ENCODE results near the gene NREP. TPM values are rescaled to one million over a fixed set of nuclear protein-coding genes. Genes with fewer than 3 reads are reported as not detected.
A peak's percentile ranks its signal among the peaks of the same experiment; 100 is the strongest.

NREP gene, protein sequence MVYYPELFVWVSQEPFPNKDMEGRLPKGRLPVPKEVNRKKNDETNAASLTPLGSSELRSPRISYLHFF
- total RNA-seq (10 to 100 TPM in 1 of 4 donors, 1 to 10 TPM in 3; 5.5 to 15.1 (median 7.4) TPM), polyA plus RNA-seq (1 to 10 TPM; 4.7 to 4.8 (median 4.7) TPM)
- long read RNA-seq, donor 1, partial matches to known transcripts = 0 of 1 reads
- long read RNA-seq, donor 1, other reads (novel, unspliced or antisense) = 0 of 1 reads
- long read RNA-seq, donor 2, partial matches to known transcripts = 0 of 2 reads
- long read RNA-seq, donor 2, other reads (novel, unspliced or antisense) = 0 of 2 reads

DNA sequence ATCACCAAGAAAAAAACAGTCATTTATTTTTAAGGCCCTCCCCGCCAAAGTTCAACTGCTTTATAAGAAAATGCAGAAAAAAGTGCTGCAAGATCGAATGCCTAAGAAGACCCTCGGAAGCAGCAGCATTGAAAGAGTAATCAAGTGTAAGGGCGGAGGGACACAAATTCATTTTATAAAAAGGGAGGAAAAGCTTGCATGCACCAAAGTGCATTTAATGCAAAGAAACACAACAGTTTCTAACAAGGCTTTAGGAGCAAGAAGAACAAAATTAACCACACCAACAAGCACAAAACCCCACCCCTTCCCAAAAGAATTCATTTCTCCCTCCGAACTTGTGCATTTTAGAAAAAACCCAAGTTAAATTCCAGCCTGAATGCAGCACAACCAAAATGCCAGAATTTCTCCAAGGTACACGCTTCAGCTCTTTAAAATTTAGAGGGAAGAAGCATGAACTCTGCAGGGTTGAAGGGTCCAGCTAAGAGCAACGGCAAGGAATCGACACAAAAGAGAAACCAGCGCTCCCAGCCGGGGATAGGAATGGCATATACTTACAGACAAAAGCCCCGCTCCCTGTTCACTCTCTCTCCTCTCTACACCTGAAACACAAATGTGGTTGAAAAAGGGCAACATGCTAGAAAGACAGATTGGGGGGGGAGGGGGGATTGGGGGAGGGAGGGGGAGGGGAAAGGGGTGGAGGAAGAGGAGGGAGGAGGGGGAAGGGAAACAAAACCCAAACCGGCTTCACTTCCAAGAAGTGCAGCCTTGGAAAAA is at the start of gene NREP:
NREP (minus strand) TSS at position 614 of the 774 bp plus-strand sequence. CDS start 1,422 bp downstream, outside the sequence.
- Histone ChIP-seq H3K4me1 (peaks cover 41% of the 10 kb centered on the region), H3K27ac (peak within 1 kb of the TSS; percentile 90), H3K9me3 (no peaks in the 10 kb centered on the region), H3K36me3 (ENCODE audit: insufficient read depth in 1 of 2, low read depth in 1 of 2) (no peaks in the 10 kb centered on the region), H3K27me3 (ENCODE audit: insufficient read depth in 3 of 3, low read length in 2 of 3) (no peaks in the 10 kb centered on the region), H3K4me3 (peak within 1 kb of the TSS; percentile 78)
- TF ChIP-seq, protein P1, sequence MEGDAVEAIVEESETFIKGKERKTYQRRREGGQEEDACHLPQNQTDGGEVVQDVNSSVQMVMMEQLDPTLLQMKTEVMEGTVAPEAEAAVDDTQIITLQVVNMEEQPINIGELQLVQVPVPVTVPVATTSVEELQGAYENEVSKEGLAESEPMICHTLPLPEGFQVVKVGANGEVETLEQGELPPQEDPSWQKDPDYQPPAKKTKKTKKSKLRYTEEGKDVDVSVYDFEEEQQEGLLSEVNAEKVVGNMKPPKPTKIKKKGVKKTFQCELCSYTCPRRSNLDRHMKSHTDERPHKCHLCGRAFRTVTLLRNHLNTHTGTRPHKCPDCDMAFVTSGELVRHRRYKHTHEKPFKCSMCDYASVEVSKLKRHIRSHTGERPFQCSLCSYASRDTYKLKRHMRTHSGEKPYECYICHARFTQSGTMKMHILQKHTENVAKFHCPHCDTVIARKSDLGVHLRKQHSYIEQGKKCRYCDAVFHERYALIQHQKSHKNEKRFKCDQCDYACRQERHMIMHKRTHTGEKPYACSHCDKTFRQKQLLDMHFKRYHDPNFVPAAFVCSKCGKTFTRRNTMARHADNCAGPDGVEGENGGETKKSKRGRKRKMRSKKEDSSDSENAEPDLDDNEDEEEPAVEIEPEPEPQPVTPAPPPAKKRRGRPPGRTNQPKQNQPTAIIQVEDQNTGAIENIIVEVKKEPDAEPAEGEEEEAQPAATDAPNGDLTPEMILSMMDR (IDR thresholded peaks at IDR 0.05) = no peak
- peak in 1 of 4 donors; percentile 23 for ATAC-seq
- 0 to 2% (median 0%) methylated on average over 11 to 12 of the region's 12 CpGs for WGBS, 3 donors
- no peak for DNase-seq
- intact Hi-C loops (cut with DNase I) = loop anchor here (2.0 to 10.0 kb wide), 3 partner anchors 76 to 388 kb away; no protein-coding TSS in a partner anchor

DNA sequence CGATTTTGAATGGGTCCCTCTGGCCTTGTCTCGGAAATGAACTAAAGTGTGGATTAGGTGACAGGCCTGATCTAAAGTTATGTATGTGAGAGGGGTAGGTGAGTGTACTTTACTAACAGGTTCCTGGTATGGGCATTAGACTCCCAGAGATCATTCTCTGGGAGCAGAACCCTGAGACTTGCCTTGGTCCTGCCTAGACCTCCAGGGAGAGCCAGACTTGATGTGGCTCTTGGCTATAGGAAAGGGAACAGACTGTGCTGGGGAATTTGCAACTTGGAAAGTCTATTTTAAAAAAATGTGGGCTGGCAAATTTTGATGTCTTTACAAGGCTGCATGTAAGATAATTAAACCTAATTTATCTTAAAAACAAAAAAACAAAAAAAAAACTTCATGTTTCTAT is 49.8 kb upstream of the NREP start:
- no peak overlapping the region for H3K27ac ChIP-seq
- DNase-seq = no peak
- H3K4me1 ChIP-seq = no peaks in the 10 kb centered on the region
- WGBS, 3 donors = 85 to 88% (median 85%) methylated on average over 2 of the region's 2 CpGs
- H3K27me3 ChIP-seq (ENCODE audit: insufficient read depth in 3 of 3, low read length in 2 of 3) = no peaks in the 10 kb centered on the region
- no peak overlapping the region for H3K4me3 ChIP-seq
- no peak for ATAC-seq
- TF ChIP-seq, protein P1 (IDR thresholded peaks at IDR 0.05) = no peak
- intact Hi-C loops (cut with DNase I) = no loop called here
- H3K36me3 ChIP-seq (ENCODE audit: insufficient read depth in 1 of 2, low read depth in 1 of 2) = no peaks in the 10 kb centered on the region
- no peaks in the 10 kb centered on the region for H3K9me3 ChIP-seq

DNA sequence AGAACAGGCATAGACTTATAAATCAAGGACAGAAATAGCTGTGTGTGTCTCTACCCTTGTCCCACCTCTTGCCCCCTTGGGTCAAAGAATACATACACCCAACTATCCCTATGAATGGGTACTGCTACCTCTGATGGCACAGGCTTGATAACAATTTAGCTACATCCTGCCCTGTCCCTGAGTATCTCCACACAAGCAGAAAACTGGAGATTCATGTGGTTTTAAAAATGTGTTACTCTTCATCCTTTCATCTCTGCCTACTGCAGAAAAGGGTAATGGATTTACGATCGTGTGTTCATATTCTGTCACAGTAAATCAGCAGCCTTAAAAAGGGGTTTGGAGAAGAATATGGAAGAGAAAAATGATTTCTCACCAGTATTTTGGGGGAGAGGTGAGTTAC is 49.2 kb upstream of the NREP start:
- no peaks in the 10 kb centered on the region for H3K9me3 ChIP-seq
- 65 to 81% (median 65%) methylated on average over 2 of the region's 2 CpGs for WGBS, 3 donors
- no peak overlapping the region for H3K4me3 ChIP-seq
- H3K36me3 ChIP-seq (ENCODE audit: insufficient read depth in 1 of 2, low read depth in 1 of 2) = no peaks in the 10 kb centered on the region
- intact Hi-C loops (cut with DNase I) = no loop called here
- H3K4me1 ChIP-seq = no peaks in the 10 kb centered on the region
- H3K27me3 ChIP-seq (ENCODE audit: insufficient read depth in 3 of 3, low read length in 2 of 3) = no peaks in the 10 kb centered on the region
- DNase-seq (no peak), ATAC-seq (no peak)
- TF ChIP-seq, protein P1 (IDR thresholded peaks at IDR 0.05) = no peak
- no peak overlapping the region for H3K27ac ChIP-seq

DNA sequence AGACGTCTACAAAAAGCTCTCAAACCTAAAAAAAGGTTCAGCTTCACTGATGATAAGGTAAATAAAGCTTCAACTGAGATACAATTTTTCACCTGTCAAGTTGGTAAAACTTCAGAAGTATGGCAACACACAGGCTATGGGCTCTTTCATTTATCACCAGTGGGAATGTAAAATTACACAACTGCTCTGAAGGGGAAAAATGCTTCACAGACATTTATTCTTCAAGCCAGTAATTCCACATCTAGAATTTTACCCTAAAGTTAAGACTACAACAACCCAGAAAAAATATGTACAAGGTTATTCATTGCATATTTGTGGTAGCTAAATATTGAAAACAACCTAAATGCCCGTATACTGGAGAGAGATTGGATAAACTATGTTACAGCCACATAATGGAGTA is 48.1 kb upstream of the NREP start:
- H3K4me1 ChIP-seq = no peaks in the 10 kb centered on the region
- H3K27me3 ChIP-seq (ENCODE audit: insufficient read depth in 3 of 3, low read length in 2 of 3) = no peaks in the 10 kb centered on the region
- no peaks in the 10 kb centered on the region for H3K9me3 ChIP-seq
- DNase-seq (no peak), ATAC-seq (no peak)
- H3K4me3 ChIP-seq = no peak overlapping the region
- 92 to 97% (median 93%) methylated on average over 2 of the region's 2 CpGs for WGBS, 3 donors
- intact Hi-C loops (cut with DNase I) = no loop called here
- TF ChIP-seq, protein P1 (IDR thresholded peaks at IDR 0.05) = no peak
- no peak overlapping the region for H3K27ac ChIP-seq
- H3K36me3 ChIP-seq (ENCODE audit: insufficient read depth in 1 of 2, low read depth in 1 of 2) = no peaks in the 10 kb centered on the region
